GM10266 (cell line): Measurements from ENCODE around the gene ABCG1.

ENCODE experiments used
- DNase-seq: peaks from one replicate; pipeline ENCODE4 v3.0.0; 2012; ENCODE audit errors: extremely low spot score
- TF ChIP-seq, protein P1 (sequence below): IDR thresholded peaks from 2 replicates; pipeline ENCODE4 v1.5.1; 2012; ENCODE audit warnings: mild to moderate bottlenecking, low read depth; ENCODE audit not compliant: control insufficient read depth, insufficient read depth; ENCODE audit errors: missing control alignments

Gene ABCG1

DNA sequence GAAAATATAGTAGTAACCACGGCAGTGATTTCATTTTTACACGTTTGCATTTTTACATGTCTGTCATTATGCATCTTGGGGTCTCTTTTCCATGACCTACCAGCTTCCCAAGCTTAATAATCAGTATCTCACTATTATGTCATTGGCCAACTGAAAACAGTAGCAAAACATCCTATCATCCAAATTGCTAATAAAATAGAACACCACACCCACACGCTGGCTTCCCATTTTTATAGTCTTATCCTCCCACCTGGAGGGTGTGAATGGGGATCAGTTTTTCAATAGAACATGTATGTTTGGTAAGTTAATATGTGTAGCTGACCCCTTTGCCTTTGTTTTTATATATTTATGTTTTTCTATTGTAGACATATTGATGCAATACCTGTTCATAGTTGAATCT, 84.5 kb downstream of the ABCG1 start:
- TF ChIP-seq, protein P1, sequence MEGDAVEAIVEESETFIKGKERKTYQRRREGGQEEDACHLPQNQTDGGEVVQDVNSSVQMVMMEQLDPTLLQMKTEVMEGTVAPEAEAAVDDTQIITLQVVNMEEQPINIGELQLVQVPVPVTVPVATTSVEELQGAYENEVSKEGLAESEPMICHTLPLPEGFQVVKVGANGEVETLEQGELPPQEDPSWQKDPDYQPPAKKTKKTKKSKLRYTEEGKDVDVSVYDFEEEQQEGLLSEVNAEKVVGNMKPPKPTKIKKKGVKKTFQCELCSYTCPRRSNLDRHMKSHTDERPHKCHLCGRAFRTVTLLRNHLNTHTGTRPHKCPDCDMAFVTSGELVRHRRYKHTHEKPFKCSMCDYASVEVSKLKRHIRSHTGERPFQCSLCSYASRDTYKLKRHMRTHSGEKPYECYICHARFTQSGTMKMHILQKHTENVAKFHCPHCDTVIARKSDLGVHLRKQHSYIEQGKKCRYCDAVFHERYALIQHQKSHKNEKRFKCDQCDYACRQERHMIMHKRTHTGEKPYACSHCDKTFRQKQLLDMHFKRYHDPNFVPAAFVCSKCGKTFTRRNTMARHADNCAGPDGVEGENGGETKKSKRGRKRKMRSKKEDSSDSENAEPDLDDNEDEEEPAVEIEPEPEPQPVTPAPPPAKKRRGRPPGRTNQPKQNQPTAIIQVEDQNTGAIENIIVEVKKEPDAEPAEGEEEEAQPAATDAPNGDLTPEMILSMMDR, result no peak
- DNase-seq, result no peak

DNA sequence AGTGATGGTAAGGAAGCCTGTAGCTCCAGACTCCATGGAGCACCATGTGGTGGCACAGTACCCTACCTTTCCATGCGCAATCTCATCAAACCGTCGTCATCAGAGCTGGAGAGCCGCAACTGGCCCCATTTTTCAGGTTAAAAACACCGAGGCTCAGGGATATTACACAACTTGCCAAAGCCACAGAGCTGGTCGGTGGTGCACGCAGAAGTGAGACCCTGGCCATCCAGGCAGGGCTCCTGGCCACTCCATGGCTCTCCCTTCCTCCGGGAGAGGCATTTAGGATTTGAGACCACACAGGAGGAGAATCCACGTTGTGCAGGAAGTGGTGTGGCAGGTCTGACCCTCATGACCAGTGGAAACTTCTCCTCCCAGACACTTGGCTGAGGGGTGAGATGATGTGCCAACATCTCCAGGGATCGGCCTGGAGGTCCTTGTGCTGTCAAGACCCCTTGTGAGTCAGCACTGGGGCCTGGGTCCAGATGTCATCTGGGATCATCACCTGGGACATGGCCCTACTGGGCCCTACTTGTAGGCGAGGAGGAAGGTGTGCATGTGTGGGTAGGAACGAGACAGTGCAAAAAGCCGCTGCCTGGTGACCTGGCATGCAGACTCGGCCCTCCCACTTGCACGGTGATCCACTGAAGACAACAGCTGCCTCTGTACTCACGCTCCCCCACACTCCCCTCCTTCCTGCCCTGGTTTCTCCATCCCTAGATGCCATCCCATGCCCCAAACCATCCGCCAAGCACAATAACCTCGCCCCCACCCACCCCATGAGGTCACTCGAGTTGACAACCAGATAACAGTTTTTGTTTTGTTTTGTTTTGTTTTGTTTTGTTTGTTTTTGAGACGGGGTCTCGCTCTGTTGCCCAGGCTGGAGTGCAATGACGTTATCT, 85.9 kb downstream of the ABCG1 start:
- TF ChIP-seq, protein P1, result no peak
- no peak for DNase-seq

DNA sequence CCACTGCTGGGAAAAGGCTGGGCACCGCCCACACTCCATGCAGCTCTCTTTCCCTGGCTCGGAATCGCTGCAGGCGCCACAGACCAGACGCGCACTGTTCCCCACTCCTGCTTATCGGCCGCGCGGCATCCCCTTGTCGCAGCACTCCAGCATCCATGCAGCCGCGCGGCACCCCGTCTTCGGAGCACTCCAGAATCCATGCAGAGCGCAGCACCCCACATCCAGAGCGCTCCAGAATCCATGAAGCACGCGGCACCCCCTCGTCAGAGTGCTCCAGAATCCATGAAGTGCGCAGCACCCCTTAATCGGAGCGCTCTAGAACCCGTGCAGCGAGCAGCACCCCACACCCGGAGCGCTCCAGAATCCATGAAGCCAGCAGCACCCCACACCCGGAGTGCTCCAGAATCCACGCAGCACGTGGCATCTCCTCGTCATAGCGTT, 86.8 kb downstream of the ABCG1 start:
- no peak for DNase-seq
- TF ChIP-seq, protein P1, result no peak

- no peak for DNase-seq
- TF ChIP-seq, protein P1, result no peak
These were observed 87.6 kb downstream of the ABCG1 start for GRCh38 chr21:42306366-42307035.

GRCh38 chr21:42307106-42307505, 88.2 kb downstream of the ABCG1 start:
- TF ChIP-seq, protein P1, result no peak
- no peak for DNase-seq

DNA sequence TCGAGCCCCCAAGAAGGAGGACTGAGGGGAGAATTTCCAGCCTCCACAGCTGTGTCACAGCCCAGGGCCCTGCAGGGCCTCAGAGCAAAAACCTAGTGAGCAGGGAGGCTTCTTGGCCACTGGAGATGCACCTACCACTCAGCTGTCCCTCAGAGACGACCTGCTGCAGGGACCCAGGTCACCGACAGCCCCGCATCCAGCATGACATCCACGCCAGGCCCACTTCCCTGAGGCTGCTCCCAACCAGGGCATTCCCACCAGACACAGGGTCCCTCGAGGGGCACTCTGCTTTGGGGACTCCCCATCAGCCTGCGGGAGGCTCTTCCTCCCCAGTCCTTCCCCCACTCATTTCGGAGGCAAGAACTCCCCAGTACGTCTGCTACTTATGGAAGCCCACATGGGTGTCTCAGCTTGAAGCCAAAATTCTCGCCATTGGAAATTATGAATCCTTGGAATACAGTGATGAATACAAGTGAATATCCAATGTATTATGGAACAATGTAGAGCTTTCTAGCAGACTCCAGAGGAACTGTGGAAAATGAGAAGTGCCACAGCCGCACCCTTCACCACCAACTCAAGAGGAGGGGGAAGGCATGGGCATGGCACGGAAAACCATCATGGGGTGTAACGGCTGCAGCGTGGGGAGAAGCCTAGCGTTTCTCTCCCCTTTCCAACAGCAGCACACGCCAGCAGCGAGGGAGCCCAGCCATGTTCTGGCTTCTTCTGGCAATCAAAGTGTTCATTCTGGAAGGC, 89.4 kb downstream of the ABCG1 start:
- no peak for DNase-seq

More for the DNA sequence above, 89.4 kb downstream of the ABCG1 start:
- TF ChIP-seq, protein P1, result no peak
